ENCODE results near the gene ARHGEF28.

Gene ARHGEF28

GRCh38 chr5:73684691-73685090, 58.7 kb downstream of the ARHGEF28 start:
- Mint-ChIP-seq H3K27ac (no peak overlapping the region), H3K9me3 (no peaks in the 10 kb centered on the region), H3K4me1 (no peaks in the 10 kb centered on the region)

GRCh38 chr5:73686912-73687311, 60.9 kb downstream of the ARHGEF28 start:
- H3K27ac Mint-ChIP-seq: no peak overlapping the region
- H3K27me3 Mint-ChIP-seq: peaks cover 2% of the 10 kb centered on the region
- H3K9me3 Mint-ChIP-seq: no peaks in the 10 kb centered on the region
- no peaks in the 10 kb centered on the region for H3K36me3 Mint-ChIP-seq (ENCODE audit: low read depth)
- no peak for DNase-seq
- H3K4me3 Mint-ChIP-seq: no peak overlapping the region
- no peak for ATAC-seq
- H3K4me1 Mint-ChIP-seq: peaks cover 2% of the 10 kb centered on the region

More at GRCh38 chr5:73684691-73685090, 58.7 kb downstream of the ARHGEF28 start:
- no peak for DNase-seq
- H3K4me3 Mint-ChIP-seq: no peak overlapping the region
- no peaks in the 10 kb centered on the region for H3K27me3 Mint-ChIP-seq
- ATAC-seq: no peak
- no peaks in the 10 kb centered on the region for H3K36me3 Mint-ChIP-seq (ENCODE audit: low read depth)

GRCh38 chr5:73687357-73687756, 61.4 kb downstream of the ARHGEF28 start:
- Mint-ChIP-seq H3K4me1 (peaks cover 5% of the 10 kb centered on the region), H3K27me3 (peaks cover 3% of the 10 kb centered on the region), H3K36me3 (ENCODE audit: low read depth) (no peaks in the 10 kb centered on the region), H3K27ac (no peak overlapping the region), H3K4me3 (no peak overlapping the region), H3K9me3 (no peaks in the 10 kb centered on the region)
- DNase-seq (no peak), ATAC-seq (no peak)

- Mint-ChIP-seq H3K4me3 (no peak overlapping the region), H3K4me1 (peaks cover 30% of the 10 kb centered on the region), H3K9me3 (no peaks in the 10 kb centered on the region), H3K27me3 (peaks cover 11% of the 10 kb centered on the region), H3K27ac (no peak overlapping the region), H3K36me3 (ENCODE audit: low read depth) (no peaks in the 10 kb centered on the region)
- DNase-seq: no peak
- no peak for ATAC-seq
These were observed 64.0 kb downstream of the ARHGEF28 start for GRCh38 chr5:73690015-73690414.

- Mint-ChIP-seq H3K27ac (no peak overlapping the region), H3K4me3 (no peak overlapping the region), H3K9me3 (no peaks in the 10 kb centered on the region), H3K4me1 (peaks cover 31% of the 10 kb centered on the region), H3K27me3 (peaks cover 22% of the 10 kb centered on the region), H3K36me3 (ENCODE audit: low read depth) (no peaks in the 10 kb centered on the region)
- ATAC-seq: no peak
- no peak for DNase-seq
These were observed 65.5 kb downstream of the ARHGEF28 start for GRCh38 chr5:73691302-73692080.

- Mint-ChIP-seq H3K4me3 (no peak overlapping the region), H3K27me3 (peaks cover 22% of the 10 kb centered on the region), H3K9me3 (no peaks in the 10 kb centered on the region), H3K36me3 (ENCODE audit: low read depth) (no peaks in the 10 kb centered on the region), H3K27ac (no peak overlapping the region), H3K4me1 (peaks cover 31% of the 10 kb centered on the region)
- DNase-seq (no peak), ATAC-seq (no peak)
These were observed 66.2 kb downstream of the ARHGEF28 start for GRCh38 chr5:73692166-73692640.

GRCh38 chr5:73692981-73693380, 67.0 kb downstream of the ARHGEF28 start:
- ATAC-seq: no peak
- no peak for DNase-seq
- no peaks in the 10 kb centered on the region for H3K9me3 Mint-ChIP-seq
- H3K27me3 Mint-ChIP-seq: peaks cover 25% of the 10 kb centered on the region
- no peaks in the 10 kb centered on the region for H3K36me3 Mint-ChIP-seq (ENCODE audit: low read depth)
- H3K4me3 Mint-ChIP-seq: no peak overlapping the region
- H3K4me1 Mint-ChIP-seq: peaks cover 31% of the 10 kb centered on the region
- no peak overlapping the region for H3K27ac Mint-ChIP-seq

- Mint-ChIP-seq H3K4me1 (peaks cover 31% of the 10 kb centered on the region), H3K4me3 (no peak overlapping the region), H3K36me3 (ENCODE audit: low read depth) (no peaks in the 10 kb centered on the region), H3K27ac (no peak overlapping the region), H3K27me3 (peaks cover 29% of the 10 kb centered on the region), H3K9me3 (no peaks in the 10 kb centered on the region)
- DNase-seq: no peak
- no peak for ATAC-seq
These were observed 67.6 kb downstream of the ARHGEF28 start for GRCh38 chr5:73693573-73694061.

GRCh38 chr5:73694089-73694488, 68.1 kb downstream of the ARHGEF28 start:
- DNase-seq (peak; percentile 5), ATAC-seq (peak; percentile 94)
- no peaks in the 10 kb centered on the region for H3K9me3 Mint-ChIP-seq
- H3K4me3 Mint-ChIP-seq: no peak overlapping the region
- peaks cover 31% of the 10 kb centered on the region for H3K4me1 Mint-ChIP-seq
- H3K27me3 Mint-ChIP-seq: peaks cover 33% of the 10 kb centered on the region
- no peaks in the 10 kb centered on the region for H3K36me3 Mint-ChIP-seq (ENCODE audit: low read depth)
- H3K27ac Mint-ChIP-seq: no peak overlapping the region

GRCh38 chr5:73698011-73698410, 72.0 kb downstream of the ARHGEF28 start:
- Mint-ChIP-seq H3K9me3 (no peaks in the 10 kb centered on the region), H3K27me3 (peaks cover 33% of the 10 kb centered on the region), H3K4me3 (no peak overlapping the region), H3K27ac (no peak overlapping the region), H3K36me3 (ENCODE audit: low read depth) (no peaks in the 10 kb centered on the region), H3K4me1 (peaks cover 21% of the 10 kb centered on the region)
- ATAC-seq (no peak), DNase-seq (no peak)

- no peaks in the 10 kb centered on the region for H3K4me1 Mint-ChIP-seq
- no peaks in the 10 kb centered on the region for H3K9me3 Mint-ChIP-seq
- H3K27me3 Mint-ChIP-seq: peaks cover 21% of the 10 kb centered on the region
- H3K4me3 Mint-ChIP-seq: no peak overlapping the region
- H3K36me3 Mint-ChIP-seq (ENCODE audit: low read depth): no peaks in the 10 kb centered on the region
- ATAC-seq (no peak), DNase-seq (no peak)
- H3K27ac Mint-ChIP-seq: no peak overlapping the region
These were observed 75.6 kb downstream of the ARHGEF28 start for GRCh38 chr5:73701566-73701965.

- H3K9me3 Mint-ChIP-seq: no peaks in the 10 kb centered on the region
- no peaks in the 10 kb centered on the region for H3K36me3 Mint-ChIP-seq (ENCODE audit: low read depth)
- peaks cover 20% of the 10 kb centered on the region for H3K27me3 Mint-ChIP-seq
- H3K4me1 Mint-ChIP-seq: no peaks in the 10 kb centered on the region
- H3K4me3 Mint-ChIP-seq: no peak overlapping the region
- ATAC-seq: no peak
- no peak overlapping the region for H3K27ac Mint-ChIP-seq
- no peak for DNase-seq
These were observed 76.5 kb downstream of the ARHGEF28 start for GRCh38 chr5:73702534-73702933.

GRCh38 chr5:73702951-73703350, 77.0 kb downstream of the ARHGEF28 start:
- no peak for DNase-seq
- no peaks in the 10 kb centered on the region for H3K4me1 Mint-ChIP-seq
- H3K9me3 Mint-ChIP-seq: no peaks in the 10 kb centered on the region
- no peak overlapping the region for H3K27ac Mint-ChIP-seq
- no peak for ATAC-seq
- peaks cover 20% of the 10 kb centered on the region for H3K27me3 Mint-ChIP-seq
- no peak overlapping the region for H3K4me3 Mint-ChIP-seq
- no peaks in the 10 kb centered on the region for H3K36me3 Mint-ChIP-seq (ENCODE audit: low read depth)

GRCh38 chr5:73705364-73705763, 79.4 kb downstream of the ARHGEF28 start:
- Mint-ChIP-seq H3K4me1 (no peaks in the 10 kb centered on the region), H3K27me3 (peaks cover 7% of the 10 kb centered on the region), H3K4me3 (no peak overlapping the region), H3K27ac (no peak overlapping the region), H3K36me3 (ENCODE audit: low read depth) (no peaks in the 10 kb centered on the region), H3K9me3 (peaks cover 7% of the 10 kb centered on the region)
- ATAC-seq (no peak), DNase-seq (no peak)

- no peak for ATAC-seq
- H3K4me1 Mint-ChIP-seq: no peaks in the 10 kb centered on the region
- no peak overlapping the region for H3K27ac Mint-ChIP-seq
- no peaks in the 10 kb centered on the region for H3K36me3 Mint-ChIP-seq (ENCODE audit: low read depth)
- H3K27me3 Mint-ChIP-seq: peaks cover 7% of the 10 kb centered on the region
- no peak overlapping the region for H3K4me3 Mint-ChIP-seq
- DNase-seq: no peak
- H3K9me3 Mint-ChIP-seq: peaks cover 7% of the 10 kb centered on the region
These were observed 81.0 kb downstream of the ARHGEF28 start for GRCh38 chr5:73706963-73707362.

Measured in activated naive CD8-positive, alpha-beta T cell treated with anti-CD3 and anti-CD28 coated beads, Interleukin-2, amount 50 U/mL, for 24 hours (primary cell).